Epithelial cell of proximal tubule (primary cell): ENCODE results near the gene ETV6. TPM values are rescaled to one million over a fixed set of nuclear protein-coding genes. Genes with fewer than 3 reads are reported as not detected.

ENCODE experiments used
- DNase-seq: peaks from one replicate; pipeline ENCODE4 v3.0.0-alpha.2; 2011; ENCODE audit warnings: low read depth
- H3K4me3 ChIP-seq: 2 replicates; pipeline ENCODE4 v1.5.1; 2011; ENCODE audit warnings: low read depth, mild to moderate bottlenecking, low read length
- total RNA-seq: library from RNA; depleted of rRNA; stranded (reverse); fragments of >200 nt; gene quantifications from 2 replicates; pipeline ENCODE4 v1.2.3, GENCODE V29; 2015
- TF ChIP-seq, protein P1 (sequence below): conservative IDR thresholded peaks from 2 replicates; pipeline ENCODE4 v1.5.1; 2012; ENCODE audit warnings: low read depth, mild to moderate bottlenecking, low read length

ETV6 gene
- total RNA-seq = 12.9 and 13.9 TPM in 2 replicates

- TF ChIP-seq, protein P1, sequence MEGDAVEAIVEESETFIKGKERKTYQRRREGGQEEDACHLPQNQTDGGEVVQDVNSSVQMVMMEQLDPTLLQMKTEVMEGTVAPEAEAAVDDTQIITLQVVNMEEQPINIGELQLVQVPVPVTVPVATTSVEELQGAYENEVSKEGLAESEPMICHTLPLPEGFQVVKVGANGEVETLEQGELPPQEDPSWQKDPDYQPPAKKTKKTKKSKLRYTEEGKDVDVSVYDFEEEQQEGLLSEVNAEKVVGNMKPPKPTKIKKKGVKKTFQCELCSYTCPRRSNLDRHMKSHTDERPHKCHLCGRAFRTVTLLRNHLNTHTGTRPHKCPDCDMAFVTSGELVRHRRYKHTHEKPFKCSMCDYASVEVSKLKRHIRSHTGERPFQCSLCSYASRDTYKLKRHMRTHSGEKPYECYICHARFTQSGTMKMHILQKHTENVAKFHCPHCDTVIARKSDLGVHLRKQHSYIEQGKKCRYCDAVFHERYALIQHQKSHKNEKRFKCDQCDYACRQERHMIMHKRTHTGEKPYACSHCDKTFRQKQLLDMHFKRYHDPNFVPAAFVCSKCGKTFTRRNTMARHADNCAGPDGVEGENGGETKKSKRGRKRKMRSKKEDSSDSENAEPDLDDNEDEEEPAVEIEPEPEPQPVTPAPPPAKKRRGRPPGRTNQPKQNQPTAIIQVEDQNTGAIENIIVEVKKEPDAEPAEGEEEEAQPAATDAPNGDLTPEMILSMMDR = no peak
- peak; percentile 71 for DNase-seq
- peak within 1 kb of the TSS; percentile 92 for H3K4me3 ChIP-seq
Measured at GRCh38 chr12:11649413-11650285, at the start of gene ETV6. TSS of gene ETV6 (plus strand) at chr12:11649674. CDS start at chr12:11650128, 454 bp downstream.

GRCh38 chr12:11600199-11600598, 49.3 kb upstream of the ETV6 start:
- no peak for DNase-seq
- TF ChIP-seq, protein P1 = no peak
- H3K4me3 ChIP-seq = no peak overlapping the region

- TF ChIP-seq, protein P1 = no peak
- DNase-seq = no peak
- no peak overlapping the region for H3K4me3 ChIP-seq
Measured at GRCh38 chr12:11601647-11602046, 47.8 kb upstream of the ETV6 start.

- no peak overlapping the region for H3K4me3 ChIP-seq
- DNase-seq = no peak
- TF ChIP-seq, protein P1 = no peak
Measured at GRCh38 chr12:11607313-11608081, 42.0 kb upstream of the ETV6 start.

DNA sequence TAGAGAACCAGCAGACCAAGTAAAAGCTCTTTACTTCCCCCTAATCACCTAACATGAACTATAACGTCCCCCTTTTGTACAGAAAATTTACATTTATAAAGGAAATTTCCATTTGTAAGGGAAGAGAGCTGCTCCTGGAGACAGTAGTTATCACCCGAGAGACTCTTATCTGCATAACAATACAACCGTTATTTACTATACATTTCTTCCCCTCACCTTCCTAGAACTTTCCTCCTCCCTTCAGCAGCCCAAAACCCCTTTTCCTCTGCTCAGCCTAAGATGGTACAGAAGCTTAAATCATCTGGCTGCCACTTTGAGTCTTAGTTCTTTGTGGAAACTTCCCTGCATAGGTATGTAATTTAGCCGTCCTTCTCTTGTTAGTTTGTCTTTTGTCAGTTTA, 40.4 kb upstream of the ETV6 start:
- TF ChIP-seq, protein P1 = no peak
- no peak for DNase-seq
- H3K4me3 ChIP-seq = no peak overlapping the region

GRCh38 chr12:11615481-11615880, 34.0 kb upstream of the ETV6 start:
- DNase-seq = no peak

More at GRCh38 chr12:11615481-11615880, 34.0 kb upstream of the ETV6 start:
- TF ChIP-seq, protein P1 = no peak
- H3K4me3 ChIP-seq = no peak overlapping the region
